AG20443 (cell line): ENCODE data around the gene FAM234A.
"Not testable (repeated sequence)": the region's sequence is repeated elsewhere in the genome, so short reads cannot be mapped to it uniquely, and the experiment has no call there.

Source experiments
- DNase-seq: peaks from one replicate; pipeline ENCODE4 v3.0.0; 2012; ENCODE audit warnings: low spot score, mixed read lengths

Gene FAM234A

GRCh38 chr16:265002-265529 is 30.4 kb downstream of the FAM234A start:
- no peak for DNase-seq

GRCh38 chr16:265711-266110 is 31.1 kb downstream of the FAM234A start:
- DNase-seq = no peak

GRCh38 chr16:266258-267164 is 31.9 kb downstream of the FAM234A start:
- DNase-seq = no peak

- not testable (repeated sequence) for DNase-seq
Measured at GRCh38 chr16:267562-267961, 32.9 kb downstream of the FAM234A start.

GRCh38 chr16:268141-269053 is 33.8 kb downstream of the FAM234A start:
- no peak for DNase-seq

GRCh38 chr16:269061-269796 is 34.6 kb downstream of the FAM234A start:
- no peak for DNase-seq

GRCh38 chr16:270381-271255 is 36.0 kb downstream of the FAM234A start:
- no peak for DNase-seq

GRCh38 chr16:272633-273546 is 38.3 kb downstream of the FAM234A start:
- no peak for DNase-seq

- DNase-seq = no peak
Measured at GRCh38 chr16:273547-274421, 39.2 kb downstream of the FAM234A start.

GRCh38 chr16:275041-275641 is 40.5 kb downstream of the FAM234A start:
- DNase-seq = peak; percentile 50

GRCh38 chr16:275786-276232 is 41.2 kb downstream of the FAM234A start, which contains the start of gene RGS11:
Gene RGS11 (minus strand): TSS chr16:275944. CDS start chr16:275911, 33 bp downstream.
- peak; percentile 75 for DNase-seq

- DNase-seq = no peak
Measured at GRCh38 chr16:276426-277077, 41.9 kb downstream of the FAM234A start.

GRCh38 chr16:278863-279366 is 44.3 kb downstream of the FAM234A start:
- no peak for DNase-seq

GRCh38 chr16:279531-279930 is 44.9 kb downstream of the FAM234A start:
- no peak for DNase-seq

GRCh38 chr16:280005-280460 is 45.4 kb downstream of the FAM234A start:
- DNase-seq = no peak

- peak; percentile 77 for DNase-seq
Measured at GRCh38 chr16:280552-280951, 45.9 kb downstream of the FAM234A start, which contains the start of gene ARHGDIG. Gene ARHGDIG (plus strand): TSS chr16:280591. CDS start chr16:280681, 90 bp downstream.
